HG03565 (cell line): ENCODE data around the gene TUBB4B.
A peak's percentile ranks its signal among the peaks of the same experiment; 100 is the strongest.

Experiments used
- ATAC-seq: cut with Tn5 transposase; IDR thresholded peaks from one replicate; pipeline ENCODE4 v1.9.1; 2021; ENCODE audit warnings: mild to moderate bottlenecking, moderate library complexity; ENCODE audit not compliant: unreplicated experiment

Gene TUBB4B

GRCh38 chr9:137267933-137268355 lies 26.9 kb downstream of the TUBB4B start:
- ATAC-seq: no peak

- ATAC-seq: no peak
These were observed 27.6 kb downstream of the TUBB4B start for GRCh38 chr9:137268538-137269201.

- ATAC-seq: no peak
These were observed 28.2 kb downstream of the TUBB4B start for GRCh38 chr9:137269231-137269772.

- no peak for ATAC-seq
These were observed 30.0 kb downstream of the TUBB4B start for GRCh38 chr9:137270929-137271695.

- no peak for ATAC-seq
These were observed 30.6 kb downstream of the TUBB4B start for GRCh38 chr9:137271696-137272076.

GRCh38 chr9:137272241-137273094 lies 31.4 kb downstream of the TUBB4B start:
- no peak for ATAC-seq

GRCh38 chr9:137273095-137273490 lies 32.0 kb downstream of the TUBB4B start:
- ATAC-seq: no peak

- no peak for ATAC-seq
These were observed 32.7 kb downstream of the TUBB4B start for GRCh38 chr9:137273611-137274320.

- ATAC-seq: no peak
These were observed 34.1 kb downstream of the TUBB4B start for GRCh38 chr9:137275203-137275587.

- ATAC-seq: no peak
These were observed 34.7 kb downstream of the TUBB4B start for GRCh38 chr9:137275588-137276472.

GRCh38 chr9:137276473-137277328 lies 35.6 kb downstream of the TUBB4B start:
- ATAC-seq: no peak

GRCh38 chr9:137277329-137278041 lies 36.4 kb downstream of the TUBB4B start, which contains the start of gene TOR4A:
TOR4A (plus strand) TSS chr9:137277726; CDS start chr9:137278690, 964 bp downstream.
- peak; percentile 61 for ATAC-seq

GRCh38 chr9:137278061-137278701 lies 37.1 kb downstream of the TUBB4B start:
- ATAC-seq: no peak

GRCh38 chr9:137278721-137279711 lies 37.9 kb downstream of the TUBB4B start:
- no peak for ATAC-seq

GRCh38 chr9:137279741-137280473 lies 38.8 kb downstream of the TUBB4B start:
- no peak for ATAC-seq
